ENCODE results near the gene PDE4D. TPM values are rescaled to one million over a fixed set of nuclear protein-coding genes. Genes with fewer than 3 reads are reported as not detected.
"Not testable (repeated sequence)": the region's sequence is repeated elsewhere in the genome, so short reads cannot be mapped to it uniquely, and the experiment has no call there.

The PDE4D gene
- total RNA-seq, 1 experiment from 2014 or later = 4.9 TPM

- no peak for DNase-seq (ENCODE audit: low spot score)
- in situ Hi-C loops (cut with HindIII; ENCODE audit: low sequenced_read_pairs) = no loop called here
Observed at GRCh38 chr5:58963821-58964220, 929.7 kb downstream of the PDE4D start.

- in situ Hi-C loops (cut with HindIII; ENCODE audit: low sequenced_read_pairs) = no loop called here
- no peak for DNase-seq (ENCODE audit: low spot score)
Observed at GRCh38 chr5:58963361-58963760, 930.2 kb downstream of the PDE4D start.

- in situ Hi-C loops (cut with HindIII; ENCODE audit: low sequenced_read_pairs) = no loop called here
- DNase-seq (ENCODE audit: low spot score) = no peak
Observed at GRCh38 chr5:58961631-58962280, 931.8 kb downstream of the PDE4D start.

GRCh38 chr5:58958701-58959100, 934.8 kb downstream of the PDE4D start:
- in situ Hi-C loops (cut with HindIII; ENCODE audit: low sequenced_read_pairs) = no loop called here
- DNase-seq (ENCODE audit: low spot score) = no peak

- in situ Hi-C loops (cut with HindIII; ENCODE audit: low sequenced_read_pairs); DNase-seq (ENCODE audit: low spot score): not testable (repeated sequence)
Observed at GRCh38 chr5:58953218-58953617, 940.3 kb downstream of the PDE4D start.

DNA sequence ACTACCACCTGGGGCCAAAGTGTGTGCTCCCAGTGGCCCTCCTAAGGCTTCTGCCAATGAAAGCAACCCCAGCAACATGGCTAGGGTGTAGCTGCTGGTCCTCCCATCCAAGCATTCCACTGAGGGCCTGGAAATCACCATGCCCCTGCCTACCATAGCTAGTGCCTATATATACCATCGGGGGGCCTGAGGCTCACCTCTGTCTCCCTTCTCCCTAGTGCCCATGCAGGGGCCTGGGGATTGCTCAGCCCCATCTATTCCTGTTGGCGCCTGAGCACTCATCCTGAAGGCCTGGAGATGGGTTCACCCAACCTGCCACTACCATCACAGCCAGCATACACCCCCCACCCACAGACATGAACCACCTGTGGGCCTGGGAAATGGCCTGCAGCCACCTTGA, 943.3 kb downstream of the PDE4D start:
- in situ Hi-C loops (cut with HindIII; ENCODE audit: low sequenced_read_pairs) = no loop called here
- no peak for DNase-seq (ENCODE audit: low spot score)

DNA sequence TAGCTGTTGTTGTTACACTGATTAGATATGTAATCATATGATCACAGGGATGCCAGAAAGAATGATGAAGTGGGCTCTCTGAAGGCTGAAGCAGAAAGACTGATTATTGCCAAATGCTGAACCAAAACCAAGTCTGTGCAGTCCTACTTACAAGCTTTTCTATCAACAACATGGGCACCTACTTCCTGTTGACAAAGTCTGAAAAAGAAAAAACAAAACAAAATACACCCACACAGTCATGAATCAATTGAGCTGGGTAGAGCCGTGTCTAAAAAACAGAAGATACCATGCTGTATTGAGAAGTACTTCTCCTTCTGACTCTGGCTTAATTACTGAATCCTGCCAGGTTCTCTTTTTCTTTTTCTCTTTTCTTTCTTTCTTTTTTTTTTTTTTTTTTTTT, 947.3 kb downstream of the PDE4D start:
- in situ Hi-C loops (cut with HindIII; ENCODE audit: low sequenced_read_pairs) = no loop called here
- no peak for DNase-seq (ENCODE audit: low spot score)

- in situ Hi-C loops (cut with HindIII; ENCODE audit: low sequenced_read_pairs) = no loop called here
- DNase-seq (ENCODE audit: low spot score) = no peak
Observed at GRCh38 chr5:58944221-58944620, 949.3 kb downstream of the PDE4D start.

- no peak for DNase-seq (ENCODE audit: low spot score)
- in situ Hi-C loops (cut with HindIII; ENCODE audit: low sequenced_read_pairs) = no loop called here
Observed at GRCh38 chr5:58940446-58940845, 953.1 kb downstream of the PDE4D start.

DNA sequence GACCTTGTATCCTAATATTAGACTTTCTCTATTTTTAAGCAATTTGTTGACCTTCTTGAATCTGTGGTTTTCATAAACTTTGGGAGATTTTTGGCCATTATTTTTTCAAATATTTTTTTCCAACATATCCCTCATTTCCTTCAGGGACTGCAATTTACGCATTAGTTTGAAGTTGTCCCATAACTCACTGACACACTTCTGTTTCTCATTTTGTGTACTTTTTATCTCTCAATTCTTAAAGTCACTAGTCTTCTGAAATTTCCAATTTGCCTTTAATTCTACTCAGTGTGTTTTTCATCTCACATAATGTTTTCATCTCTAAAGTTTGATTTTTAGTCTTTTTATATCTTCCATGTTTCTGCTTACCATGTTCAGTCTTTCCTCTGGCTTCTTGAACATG, 953.9 kb downstream of the PDE4D start:
- DNase-seq (ENCODE audit: low spot score) = no peak
- in situ Hi-C loops (cut with HindIII; ENCODE audit: low sequenced_read_pairs) = no loop called here

- in situ Hi-C loops (cut with HindIII; ENCODE audit: low sequenced_read_pairs) = no loop called here
- DNase-seq (ENCODE audit: low spot score) = no peak
Observed at GRCh38 chr5:58938563-58939424, 954.7 kb downstream of the PDE4D start.

GRCh38 chr5:58937031-58937681, 956.4 kb downstream of the PDE4D start:
- DNase-seq (ENCODE audit: low spot score) = no peak
- in situ Hi-C loops (cut with HindIII; ENCODE audit: low sequenced_read_pairs) = no loop called here

DNA sequence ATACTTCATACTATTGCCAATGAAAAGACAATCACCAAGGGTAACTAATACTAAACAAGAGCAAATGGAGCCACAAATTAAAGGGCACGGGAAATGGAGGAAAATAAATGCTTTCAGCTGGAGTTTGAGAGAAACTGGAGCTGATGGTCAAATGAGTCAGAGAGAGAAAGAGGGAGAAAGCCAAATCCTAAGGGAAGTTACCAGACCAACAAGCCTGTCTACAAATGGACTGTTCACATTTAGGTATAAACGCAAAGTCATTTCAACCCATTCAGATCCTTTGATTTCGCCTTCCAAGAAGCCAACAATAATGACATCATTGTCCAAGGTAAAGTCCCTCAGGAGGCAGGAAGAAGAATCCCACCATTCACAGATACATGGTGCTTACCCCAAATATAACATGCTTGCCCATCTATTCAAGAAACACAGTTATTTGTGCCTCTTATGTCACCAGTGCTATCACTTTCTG, 958.9 kb downstream of the PDE4D start:
- DNase-seq (ENCODE audit: low spot score) = no peak
- in situ Hi-C loops (cut with HindIII; ENCODE audit: low sequenced_read_pairs) = no loop called here

- DNase-seq (ENCODE audit: low spot score) = no peak
Observed at GRCh38 chr5:58933891-58934628, 959.5 kb downstream of the PDE4D start.

DNA sequence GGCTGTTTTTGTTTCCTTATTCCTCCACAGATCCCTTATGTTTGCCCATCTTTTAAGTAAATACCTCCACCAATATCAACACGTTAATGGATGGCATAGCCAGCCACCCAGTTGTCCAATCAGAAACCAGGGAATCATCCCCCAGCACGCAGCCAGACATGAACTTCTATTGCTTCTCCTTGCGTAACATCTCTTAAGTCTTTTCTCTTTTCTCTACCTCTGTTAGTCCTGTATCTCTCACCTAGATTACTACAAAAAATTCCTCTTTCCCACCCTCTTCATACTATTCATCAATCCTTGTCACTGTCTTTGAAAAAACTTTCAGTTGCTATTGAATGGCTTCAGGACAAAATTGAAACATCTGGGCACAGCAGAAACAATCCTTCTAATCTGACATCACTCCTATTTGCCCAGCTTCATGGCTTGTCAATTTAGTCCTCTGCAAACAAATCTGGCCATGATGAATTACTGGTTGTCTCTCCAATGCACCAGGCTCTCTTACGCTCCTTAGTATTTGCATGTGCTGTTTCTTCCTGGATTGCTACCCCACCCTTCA, 961.4 kb downstream of the PDE4D start:
- DNase-seq (ENCODE audit: low spot score) = no peak
- in situ Hi-C loops (cut with HindIII; ENCODE audit: low sequenced_read_pairs) = no loop called here

More at GRCh38 chr5:58933891-58934628, 959.5 kb downstream of the PDE4D start:
- in situ Hi-C loops (cut with HindIII; ENCODE audit: low sequenced_read_pairs) = no loop called here

GRCh38 chr5:58930520-58930919, 963.0 kb downstream of the PDE4D start:
- DNase-seq (ENCODE audit: low spot score) = no peak

DNA sequence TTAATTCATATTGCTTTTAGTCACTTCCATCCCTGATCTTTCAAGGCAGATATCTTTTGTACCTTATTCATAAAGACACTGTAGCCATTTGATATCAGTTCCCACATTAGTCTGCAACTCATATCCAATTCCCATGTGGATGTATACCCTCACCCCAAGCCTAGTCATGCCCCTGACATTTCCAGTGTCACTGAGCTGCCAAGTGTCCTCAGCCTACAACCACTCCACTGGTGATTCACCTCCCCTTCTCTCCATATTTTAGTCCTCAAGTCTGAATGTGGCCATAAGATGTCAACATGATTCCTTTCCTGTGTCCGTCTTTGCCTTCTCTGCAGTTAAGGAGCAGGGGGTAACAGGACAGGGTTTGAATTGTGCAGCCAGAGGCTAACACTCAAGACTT, 963.8 kb downstream of the PDE4D start:
- in situ Hi-C loops (cut with HindIII; ENCODE audit: low sequenced_read_pairs) = no loop called here

More at GRCh38 chr5:58930520-58930919, 963.0 kb downstream of the PDE4D start:
- in situ Hi-C loops (cut with HindIII; ENCODE audit: low sequenced_read_pairs) = no loop called here

GRCh38 chr5:58927938-58928337, 965.6 kb downstream of the PDE4D start:
- no peak for DNase-seq (ENCODE audit: low spot score)
- in situ Hi-C loops (cut with HindIII; ENCODE audit: low sequenced_read_pairs) = no loop called here

More for the DNA sequence above, 963.8 kb downstream of the PDE4D start:
- no peak for DNase-seq (ENCODE audit: low spot score)

GRCh38 chr5:58927181-58927580, 966.3 kb downstream of the PDE4D start:
- no peak for DNase-seq (ENCODE audit: low spot score)
- in situ Hi-C loops (cut with HindIII; ENCODE audit: low sequenced_read_pairs) = no loop called here
